Measurements from ENCODE around the gene PTGER1.

The PTGER1 gene

DNA sequence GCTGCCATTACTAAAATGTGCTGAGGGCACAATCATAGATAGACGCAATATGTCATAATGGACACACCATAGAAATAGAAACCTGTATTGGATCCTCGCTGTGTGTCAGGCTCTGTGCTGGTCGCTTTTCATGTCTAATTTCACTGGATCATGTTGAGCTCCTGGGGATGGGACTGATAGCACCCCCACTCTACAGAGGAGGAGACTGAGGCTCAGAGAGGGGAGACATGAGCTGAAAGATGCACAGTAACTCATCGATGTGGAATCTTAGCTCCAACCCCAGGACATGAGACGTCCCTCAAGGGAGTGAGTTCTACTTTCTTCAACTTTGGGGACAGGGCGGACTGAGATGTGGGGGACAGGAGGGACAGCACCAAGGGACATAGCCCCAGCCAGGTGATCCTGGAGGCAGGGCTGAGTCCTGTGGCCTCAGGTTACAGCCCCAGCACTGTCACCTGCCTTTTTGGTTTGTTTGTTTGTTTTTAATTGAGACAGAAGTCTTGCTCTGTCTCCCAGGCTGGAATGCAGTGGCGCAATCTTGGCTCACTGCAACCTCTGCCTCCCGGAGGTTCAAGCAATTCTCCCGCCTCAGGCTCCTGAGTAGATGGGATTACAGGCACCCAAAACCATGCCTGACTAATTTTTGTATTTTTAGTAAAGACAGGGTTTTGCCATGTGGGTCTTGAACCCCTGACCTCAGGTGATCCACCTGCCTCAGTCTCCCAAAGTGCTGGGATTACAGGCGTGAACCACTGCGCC is 27.4 kb upstream of the PTGER1 start:
- peak; percentile 46 for DNase-seq (ENCODE audit: low read depth)

DNA sequence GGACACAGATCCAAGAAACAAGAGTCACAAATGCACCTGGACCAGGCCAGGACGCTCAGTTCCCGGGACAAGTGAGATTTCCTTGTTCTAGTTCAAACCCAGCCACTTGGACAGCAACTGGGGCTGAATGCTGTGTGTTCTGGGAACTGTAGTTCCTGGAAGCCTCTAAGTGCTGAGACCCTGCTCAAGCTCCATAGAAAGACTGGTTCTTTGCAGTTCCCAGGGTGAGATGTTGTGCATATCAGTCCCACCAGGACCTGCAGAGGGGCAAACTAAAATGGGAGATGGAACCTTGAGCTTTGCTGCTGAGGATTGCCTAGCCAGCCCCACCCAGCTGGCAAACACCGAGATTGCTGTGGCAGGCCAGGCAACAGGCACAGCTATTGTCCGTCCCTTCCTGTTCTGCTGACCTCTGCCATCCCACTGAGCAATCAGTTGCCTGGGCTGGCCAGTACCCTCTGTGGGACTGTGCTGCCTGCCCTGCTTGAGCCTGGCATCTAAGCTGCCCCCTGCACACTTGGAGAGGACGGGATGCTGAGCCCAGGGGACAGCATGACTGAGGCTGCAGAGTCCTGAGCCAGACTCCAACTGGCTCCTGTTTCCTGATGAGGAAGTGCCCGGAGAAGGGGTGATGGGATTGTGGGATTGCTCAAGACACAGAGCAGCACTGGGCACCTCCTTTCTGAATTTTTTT is 22.2 kb upstream of the PTGER1 start:
- no peak for DNase-seq (ENCODE audit: low read depth)

DNA sequence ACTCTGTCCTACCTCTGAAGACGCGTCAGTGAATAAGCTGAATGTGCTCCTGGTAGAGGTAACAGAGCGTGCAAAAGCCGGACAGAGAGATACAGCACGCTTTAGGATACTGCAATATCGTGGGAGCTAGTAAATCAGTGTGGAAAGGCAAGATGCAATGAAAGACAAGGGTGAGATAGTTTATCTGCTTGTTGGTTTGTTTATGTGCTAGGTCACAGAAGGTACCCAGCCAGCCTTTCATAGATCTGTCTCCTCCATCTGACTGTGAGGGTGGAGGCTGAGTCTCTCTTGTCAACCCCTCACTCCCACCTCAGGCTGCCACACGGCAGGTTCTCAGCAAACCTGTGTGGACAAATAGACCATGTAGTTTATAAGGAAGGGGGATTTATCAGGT is 21.7 kb upstream of the PTGER1 start:
- DNase-seq (ENCODE audit: low read depth) = no peak

DNA sequence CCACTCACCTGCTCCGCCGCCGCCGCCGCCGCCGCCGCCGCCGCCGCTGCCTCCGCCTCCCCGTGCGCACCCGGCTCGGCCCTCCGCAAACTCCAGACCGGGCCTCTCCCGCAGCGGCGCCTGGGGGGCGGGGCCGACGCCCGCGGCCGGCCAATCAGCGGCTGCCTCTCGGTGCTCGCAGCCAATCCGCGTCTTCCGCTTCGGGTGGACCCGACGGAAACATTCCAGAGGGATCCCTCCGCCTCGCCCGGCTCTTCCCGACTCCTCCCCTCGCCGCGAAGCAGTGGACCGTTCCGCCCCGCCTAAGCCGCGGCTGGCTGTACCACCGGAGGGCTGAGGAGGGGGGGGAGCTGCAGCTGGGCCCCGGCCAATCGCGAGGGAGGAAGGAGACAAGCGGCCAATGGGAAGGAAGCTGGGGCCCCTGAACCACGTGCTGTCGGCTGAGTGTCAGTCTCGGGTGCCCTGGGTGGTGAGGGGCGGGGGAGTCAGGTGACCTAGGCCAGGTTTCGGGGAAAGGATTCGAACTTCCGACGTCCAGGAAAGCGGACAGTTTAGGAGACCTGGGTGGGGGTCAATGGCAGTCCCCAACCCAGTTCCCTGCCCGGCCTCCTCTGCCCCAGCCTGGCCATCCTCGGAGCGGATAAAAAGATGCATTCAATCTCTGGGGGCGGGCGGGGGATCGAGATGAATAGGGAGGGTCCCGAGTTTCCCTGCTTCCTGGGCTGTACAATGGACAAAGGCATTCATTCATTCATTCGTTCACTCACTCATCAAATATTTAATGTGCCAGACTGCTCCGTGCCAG is 21.1 kb upstream of the PTGER1 start, which contains the start of gene GIPC1:
Gene GIPC1 (minus strand): TSS at position 99 of the 805 bp plus-strand sequence. CDS start 13,151 bp downstream, outside the sequence.
- peak; percentile 99 for DNase-seq (ENCODE audit: low read depth)

DNA sequence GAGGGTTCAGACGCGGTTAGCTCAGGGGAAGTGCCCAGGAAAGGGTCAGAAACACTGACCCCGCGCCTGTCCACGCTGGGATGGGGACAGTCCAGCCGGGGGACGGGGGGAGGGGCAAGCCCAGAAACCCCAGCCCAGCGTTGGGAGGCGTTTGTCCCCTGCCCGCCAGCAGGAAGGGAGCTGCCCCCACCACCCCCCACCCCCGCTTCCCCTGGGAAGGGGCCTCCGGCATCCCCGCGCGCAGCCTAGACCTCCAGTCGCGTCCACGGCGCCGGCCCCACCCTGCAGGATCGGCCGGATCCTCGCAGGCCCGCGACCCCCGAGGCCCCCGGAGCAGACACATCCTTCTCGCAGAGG is 20.5 kb upstream of the PTGER1 start:
- DNase-seq (ENCODE audit: low read depth) = no peak

DNA sequence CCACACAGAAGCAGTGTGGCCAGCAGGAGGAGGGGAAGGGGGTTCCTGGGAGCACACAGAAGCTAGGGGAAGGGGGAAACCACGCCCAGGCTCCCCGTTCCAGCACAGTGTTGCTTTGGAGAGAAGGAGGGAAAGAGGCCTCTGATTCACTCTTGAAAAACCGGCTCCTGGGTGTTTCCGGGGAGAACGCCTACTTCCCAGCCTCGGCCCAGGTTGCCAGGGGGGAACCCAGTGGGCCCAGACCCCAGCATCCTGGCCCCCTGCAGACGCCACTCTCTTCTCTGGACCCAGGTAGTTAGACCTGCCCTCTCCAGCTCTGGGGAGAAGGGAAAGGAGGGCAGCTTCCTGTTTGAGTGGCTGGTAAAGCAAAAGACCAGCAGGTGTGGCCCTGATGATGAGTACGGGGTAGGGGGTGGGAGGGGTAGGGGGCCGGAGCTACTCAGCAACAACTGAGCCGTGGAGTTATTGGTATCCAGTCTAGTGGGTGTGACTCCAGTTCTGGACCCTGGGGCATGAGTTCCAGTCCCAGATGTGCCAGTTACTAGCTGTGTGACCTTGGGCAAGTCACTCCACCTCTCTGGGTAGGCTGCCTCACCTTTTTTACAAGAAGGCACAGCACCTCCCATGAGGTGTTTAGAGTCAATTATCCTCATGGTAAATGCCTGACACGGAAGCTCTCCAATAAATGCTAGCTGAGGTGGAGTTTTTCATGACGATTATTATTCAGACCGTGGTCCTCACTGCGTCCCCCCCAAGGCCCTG is 19.9 kb upstream of the PTGER1 start:
- peak; percentile 53 for DNase-seq (ENCODE audit: low read depth)

DNA sequence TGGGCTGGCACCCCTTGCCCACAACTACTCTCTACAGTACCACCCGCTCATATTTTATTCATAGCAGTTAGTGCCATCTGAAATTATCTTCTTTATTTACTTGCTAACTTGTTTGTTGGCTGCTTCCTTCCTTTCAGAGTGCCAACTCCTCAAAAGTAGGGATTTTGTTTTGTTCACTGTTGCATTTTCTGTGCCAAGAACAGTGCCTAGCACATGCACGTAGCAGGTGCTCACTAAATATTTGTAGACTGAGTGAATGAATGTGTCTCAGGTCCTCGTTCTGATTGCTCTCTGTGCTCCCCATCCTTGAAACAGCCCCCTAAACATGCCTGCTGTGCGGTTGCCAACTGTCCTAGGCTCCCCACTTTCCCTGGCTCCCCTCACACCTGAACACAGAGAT is 19.3 kb upstream of the PTGER1 start:
- no peak for DNase-seq (ENCODE audit: low read depth)

DNA sequence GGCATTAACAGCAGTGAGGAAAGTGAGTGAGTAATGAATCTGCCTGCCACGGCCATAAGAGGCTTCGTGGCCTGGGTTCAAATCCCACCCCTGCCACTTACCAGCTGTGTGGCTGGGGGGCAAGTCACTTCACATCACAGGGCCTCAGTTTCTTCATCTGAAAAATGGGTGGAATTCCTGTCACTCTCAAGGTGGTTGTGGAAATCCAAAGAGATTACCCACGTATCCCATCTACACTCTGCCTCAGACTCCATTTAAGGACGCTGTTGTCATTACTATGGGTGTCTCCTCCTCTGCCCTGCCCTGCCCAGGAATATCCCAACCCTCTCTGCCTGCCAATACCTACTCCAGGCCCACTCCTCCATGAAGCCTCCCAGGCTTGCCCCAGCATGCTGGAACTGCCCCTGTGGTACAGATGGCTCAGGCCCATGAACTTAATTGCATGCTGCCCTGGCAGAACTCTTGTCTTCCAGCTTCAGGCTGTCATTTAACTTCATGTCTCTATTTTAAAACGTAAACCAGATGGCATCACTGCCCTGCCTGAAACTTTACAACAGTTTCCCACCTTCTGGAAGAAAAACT is 17.7 kb upstream of the PTGER1 start:
- DNase-seq (ENCODE audit: low read depth) = no peak

DNA sequence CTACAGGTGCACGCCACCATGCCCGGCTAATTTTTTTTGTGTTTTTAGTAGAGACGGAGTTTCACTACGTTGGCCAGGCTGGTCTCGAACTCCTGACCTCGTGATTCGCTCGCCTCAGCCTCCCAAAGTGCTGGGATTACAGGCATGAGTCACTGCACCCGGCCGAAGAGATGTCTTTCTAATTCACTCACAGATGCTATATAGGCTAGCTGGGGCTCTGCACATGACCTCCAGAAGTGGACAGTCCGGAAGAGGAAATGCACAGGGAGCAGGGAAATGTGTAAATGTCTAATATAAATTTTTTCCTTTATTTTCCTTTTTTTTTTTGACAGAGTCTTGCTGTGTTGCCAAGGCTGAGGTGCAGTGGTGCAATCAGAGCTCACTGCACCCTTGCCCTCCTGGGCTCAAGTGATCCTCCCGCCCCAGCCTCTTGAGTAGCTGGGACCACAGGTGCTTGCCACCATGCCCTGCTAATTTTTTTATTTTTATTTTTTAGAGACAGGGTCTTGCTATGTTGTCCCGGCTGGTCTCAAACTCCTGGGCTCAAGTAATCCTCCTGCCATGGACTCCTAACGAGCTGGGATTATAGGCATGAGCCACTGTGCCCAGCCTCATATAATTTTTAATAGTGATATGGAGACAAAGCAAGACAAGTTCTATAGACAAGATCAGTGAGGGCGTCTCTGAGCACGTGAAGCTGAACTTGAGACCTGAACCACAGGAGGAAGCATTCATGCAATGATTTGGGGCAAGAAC is 12.4 kb upstream of the PTGER1 start:
- peak; percentile 59 for DNase-seq (ENCODE audit: low read depth)

DNA sequence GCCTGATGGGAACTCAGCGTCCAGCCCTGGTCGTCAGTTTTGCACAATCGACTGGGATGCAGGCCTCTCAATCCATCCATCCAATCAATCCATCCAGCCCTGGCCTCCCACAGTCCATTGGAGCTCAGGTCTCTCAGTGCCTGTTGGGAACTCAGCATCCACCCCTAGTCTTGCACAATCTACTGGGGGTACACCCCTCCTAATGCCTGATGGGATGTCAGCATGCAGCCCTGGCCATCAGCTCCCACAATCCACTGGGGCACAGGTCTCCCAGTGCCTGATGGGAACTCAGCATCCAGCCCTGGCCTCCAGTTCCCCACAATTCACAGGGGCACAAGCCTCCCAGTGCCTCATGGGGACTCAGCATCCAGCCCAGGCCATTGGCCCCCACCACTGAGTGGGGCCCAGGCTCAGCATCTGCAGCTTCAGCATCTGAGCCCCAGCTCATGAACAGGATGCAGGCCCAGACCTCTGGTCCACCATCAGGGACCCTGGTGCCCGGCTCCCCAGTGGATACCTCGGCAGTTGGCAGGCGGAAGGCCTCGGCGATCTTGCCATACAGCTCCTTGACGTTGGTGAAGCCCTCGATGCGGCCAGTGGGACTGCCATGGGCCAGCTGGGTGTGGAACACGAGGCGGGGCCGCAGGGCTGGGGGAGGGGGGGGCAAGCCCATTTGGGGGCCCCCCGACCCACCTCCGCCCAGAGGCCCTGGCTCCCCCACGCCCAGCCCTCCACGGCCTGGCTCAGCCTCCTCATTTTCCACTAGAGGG is 7.2 kb upstream of the PTGER1 start:
- no peak for DNase-seq (ENCODE audit: low read depth)

DNA sequence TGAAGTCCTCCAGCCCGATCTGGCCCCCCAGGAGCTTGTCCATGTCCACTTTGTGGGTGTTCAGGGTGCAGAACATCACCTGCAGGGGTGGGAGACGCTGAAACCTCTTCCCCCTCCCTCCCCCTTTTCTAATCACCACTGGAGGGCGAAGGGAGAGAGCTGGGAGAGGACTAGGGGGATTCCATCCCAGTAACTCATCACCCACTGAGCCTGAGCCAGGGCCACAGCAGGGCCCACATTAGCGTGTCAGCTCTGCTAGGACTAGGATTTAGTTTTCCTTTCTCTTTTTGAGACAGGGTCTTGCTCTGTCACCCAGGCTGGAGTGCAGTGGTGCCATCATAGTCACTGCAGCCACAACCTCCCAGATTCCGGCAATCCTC is 5.5 kb upstream of the PTGER1 start:
- DNase-seq (ENCODE audit: low read depth) = peak; percentile 64

DNA sequence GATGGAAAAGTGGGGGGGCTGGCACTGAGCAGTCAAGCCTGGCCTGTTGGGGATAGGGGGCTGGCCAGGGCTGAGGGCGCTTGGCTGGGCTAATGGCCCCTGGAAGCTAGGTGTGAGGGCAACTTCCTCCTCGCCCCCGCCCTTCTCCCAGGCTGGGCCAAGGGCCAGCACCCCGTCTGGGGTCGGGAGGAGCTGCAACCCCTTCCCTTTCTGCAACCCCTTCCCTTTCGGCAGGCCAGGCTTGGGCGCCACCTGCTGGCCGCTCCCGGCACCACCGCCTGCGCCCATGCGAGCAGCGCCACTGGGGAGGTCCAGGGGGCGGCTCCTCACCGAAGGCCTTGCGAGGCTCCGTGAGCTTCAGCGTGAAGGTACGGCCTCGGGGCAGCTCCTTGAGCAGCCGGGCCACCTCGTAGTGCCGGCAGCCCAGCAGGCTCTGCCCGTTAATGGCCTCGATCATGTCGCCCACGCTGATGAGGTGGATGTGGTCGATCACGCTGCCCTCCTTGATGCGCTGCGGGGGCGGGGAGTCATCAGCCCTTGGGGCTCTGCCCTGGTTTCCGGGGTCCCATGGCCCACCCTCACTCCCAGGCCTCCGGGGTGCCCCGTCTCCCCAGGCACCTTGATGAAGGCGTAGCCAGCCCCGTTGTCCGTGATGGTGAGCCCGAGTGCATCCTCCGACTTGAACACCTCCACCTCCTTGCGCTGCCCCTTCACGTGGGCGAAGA is 5.0 kb upstream of the PTGER1 start:
- no peak for DNase-seq (ENCODE audit: low read depth)

DNA sequence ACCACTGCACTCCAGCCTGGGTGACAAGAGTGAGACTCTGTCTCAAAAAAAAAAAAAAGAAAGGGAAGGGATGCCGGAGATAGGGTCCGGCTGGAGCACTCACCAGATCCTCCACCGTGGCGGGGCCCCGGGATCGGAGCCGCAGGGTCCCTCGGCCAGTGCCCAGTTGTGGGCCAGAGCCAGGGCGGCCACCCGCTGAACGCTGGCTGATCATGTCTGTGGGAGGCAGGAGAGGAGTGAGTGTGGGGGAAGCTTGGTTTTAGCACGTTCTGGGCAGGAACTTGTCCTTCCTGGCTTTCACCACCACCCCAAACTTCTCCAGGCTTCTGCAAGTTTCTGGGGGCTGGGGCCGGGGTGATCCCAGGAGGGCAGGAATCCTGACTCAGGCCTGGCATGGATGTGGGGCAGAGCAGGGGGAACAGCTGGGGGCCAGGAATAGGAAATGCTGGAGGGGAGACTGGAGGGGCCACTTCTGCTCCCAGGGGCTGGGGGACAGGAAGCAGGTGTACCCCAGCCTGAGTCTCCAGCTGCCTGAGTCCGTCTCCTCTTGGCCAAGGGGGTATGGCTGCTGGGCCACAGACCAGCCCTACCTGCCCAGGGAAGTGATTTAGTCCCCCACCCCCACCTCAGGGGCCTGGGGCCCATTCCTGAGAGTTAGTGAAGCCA is 4.3 kb upstream of the PTGER1 start:
- DNase-seq (ENCODE audit: low read depth) = no peak

DNA sequence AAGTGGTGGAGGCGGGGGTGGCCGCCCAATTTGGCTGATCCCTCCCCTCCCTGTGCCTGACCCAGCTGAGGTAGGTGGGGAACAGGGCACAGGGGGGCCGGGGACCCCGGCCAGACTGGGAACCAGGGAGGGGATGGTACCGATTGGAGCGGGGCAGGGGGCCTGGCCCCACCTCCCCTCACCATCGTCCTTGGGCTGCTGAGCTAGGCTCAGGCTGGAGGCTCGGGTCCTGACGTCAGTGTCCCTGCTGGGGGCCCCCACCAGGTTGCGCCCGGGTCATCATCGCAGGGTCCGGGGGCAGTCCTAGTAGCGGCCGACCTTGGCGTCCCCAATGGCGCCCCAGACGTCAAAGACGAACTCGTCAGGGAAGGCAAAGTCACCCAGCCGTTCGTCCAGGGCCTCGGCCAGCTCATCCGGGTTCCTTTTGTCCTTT is 3.0 kb upstream of the PTGER1 start:
- no peak for DNase-seq (ENCODE audit: low read depth)

DNA sequence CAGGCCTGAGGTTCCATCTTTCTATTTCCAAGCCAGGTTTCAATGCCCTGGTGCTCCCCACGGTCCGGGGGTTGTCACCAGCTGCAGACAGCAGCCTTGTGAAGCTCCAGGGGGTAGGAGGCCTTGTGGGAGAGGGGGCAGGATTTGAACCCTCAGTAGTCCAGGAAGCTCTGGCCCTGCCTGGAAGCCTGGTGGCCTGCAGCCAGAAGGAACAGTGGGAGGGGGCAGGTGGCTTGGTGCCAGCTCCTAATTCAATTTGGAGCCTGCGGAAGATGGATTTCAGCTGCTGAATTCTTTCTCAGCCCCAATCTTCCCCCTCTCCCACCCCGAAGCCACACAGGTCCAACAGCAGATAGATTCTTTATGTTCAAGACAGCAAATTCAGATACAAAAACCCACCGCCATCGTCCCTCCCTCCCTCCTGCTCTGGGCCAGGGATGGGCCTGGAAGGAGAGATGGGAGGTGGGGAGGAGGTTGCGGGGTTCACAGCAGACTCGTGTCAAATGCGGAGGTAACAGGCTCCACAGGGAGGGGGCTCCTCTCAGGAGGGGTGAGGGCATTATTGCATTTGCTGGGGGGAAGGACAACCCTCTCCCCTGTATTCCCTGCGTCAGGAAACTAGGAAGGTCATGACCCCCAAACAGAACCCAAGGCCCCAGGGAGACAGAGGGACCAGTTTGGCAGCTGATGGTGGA is 2.4 kb upstream of the PTGER1 start:
- no peak for DNase-seq (ENCODE audit: low read depth)

DNA sequence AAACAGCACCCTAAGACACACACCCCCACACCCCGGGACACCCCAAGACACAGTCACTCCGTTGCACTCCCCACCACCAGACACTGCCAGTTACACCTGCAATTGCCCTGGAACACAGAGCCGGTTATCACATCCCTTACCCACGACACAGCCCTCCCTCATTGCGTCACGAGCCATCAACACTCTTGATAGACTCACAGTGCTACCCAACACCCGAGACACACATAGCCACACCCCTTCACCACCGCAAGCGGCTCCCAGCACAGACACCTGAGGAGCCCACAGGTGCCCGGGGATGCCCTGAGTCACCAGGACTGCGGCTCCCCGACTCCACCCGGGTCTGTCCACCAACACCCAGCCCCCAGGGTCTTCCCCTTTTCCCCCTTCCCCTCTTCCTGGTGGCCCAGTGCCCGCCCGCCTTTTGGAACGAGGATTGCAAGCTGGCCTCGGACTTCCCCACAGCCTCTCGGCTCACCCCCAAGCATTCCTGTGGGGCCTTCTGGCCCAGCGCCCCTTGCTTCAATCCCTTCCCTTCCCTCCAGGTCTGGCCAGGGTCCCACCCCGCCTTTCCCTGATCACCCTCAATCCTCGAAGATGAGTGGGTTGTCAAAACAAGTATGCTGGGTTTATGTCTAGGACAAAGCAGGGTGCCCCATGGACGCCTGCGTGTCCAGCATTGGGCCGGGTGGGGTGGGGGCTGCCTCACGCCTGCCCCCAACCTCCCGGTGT is 1.7 kb upstream of the PTGER1 start:
- peak; percentile 61 for DNase-seq (ENCODE audit: low read depth)

DNA sequence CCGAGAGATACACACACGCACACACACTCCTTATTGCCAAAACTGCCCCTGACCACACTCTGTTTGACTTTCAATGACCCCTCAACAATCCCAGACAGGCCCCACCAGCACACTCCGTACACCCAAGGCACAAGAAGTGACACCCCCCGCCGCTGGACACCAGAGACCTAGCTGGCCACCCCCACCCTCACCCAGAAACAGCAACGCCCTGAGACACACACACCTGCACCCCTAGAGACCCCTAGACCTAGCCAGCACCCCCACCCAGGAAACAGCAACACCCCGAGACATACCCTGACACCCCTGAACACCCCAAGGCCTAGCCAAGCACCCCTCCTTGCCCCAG is 1.1 kb upstream of the PTGER1 start:
- no peak for DNase-seq (ENCODE audit: low read depth)

DNA sequence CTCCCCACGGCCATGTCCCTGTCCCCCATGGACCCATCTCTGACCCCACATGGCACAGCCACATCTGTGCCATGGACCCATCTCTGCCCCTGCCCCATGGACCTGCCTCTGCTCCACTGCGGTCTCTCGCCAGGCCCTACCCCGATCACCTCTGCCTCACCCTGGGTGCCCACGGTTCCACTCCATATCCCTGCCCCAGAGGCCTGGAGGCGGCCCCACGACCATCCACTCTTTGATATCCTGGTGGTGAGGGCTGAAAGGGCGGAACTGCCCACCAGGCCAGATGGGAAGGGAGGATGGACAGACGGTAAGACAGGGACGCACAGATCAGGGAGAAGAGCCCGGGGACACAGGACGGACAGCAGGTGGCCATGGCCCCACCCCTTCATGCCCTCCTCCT is 327 bp downstream of the PTGER1 start:
- DNase-seq (ENCODE audit: low read depth) = no peak

All from ELR (cell line).